H1 (cell line): ENCODE data around the gene CACNG4. TPM values are rescaled to one million over a fixed set of nuclear protein-coding genes. Genes with fewer than 3 reads are reported as not detected.

Source experiments
- CTCF ChIA-PET: fragments of 300-600 bp; sonication (Branson Sonifier 250); formaldehyde crosslinking; loops from one replicate; lab custom pipeline; 2021; ENCODE audit not compliant: partially characterized antibody; lab: Charles Lee
- POLR2A ChIA-PET: fragments of 300-600 bp; sonication (Branson Sonifier 250); formaldehyde crosslinking; loops from one replicate; lab custom pipeline; 2021; ENCODE audit warnings: inconsistent platforms; ENCODE audit not compliant: partially characterized antibody; lab: Charles Lee
- DNase-seq, 2 experiments: peaks; one replicate each; pipeline versions ENCODE4 v3.0.0 to v3.0.0-alpha.2; 2010 to 2022; ENCODE audit warnings: low spot score in 2 of 2, low read depth in 1 of 2, mixed read lengths in 1 of 2
- FAIRE-seq: peaks from 2 replicates; lab custom pipeline; 2011; peaks lifted over from hg19 to GRCh38; lab: Jason Lieb, UNC
- H2AFZ ChIP-seq: 2 replicates; pipeline ENCODE4 v1.8.1; 2012; ENCODE audit warnings: low read length, inconsistent platforms
- H2AK5ac ChIP-seq: 2 replicates; pipeline ENCODE4 v1.6.1; 2013; ENCODE audit warnings: low read depth, low read length
- H2BK120ac ChIP-seq: replicated peaks from 2 replicates; pipeline ENCODE3; 2013; ENCODE audit warnings: low read depth, low read length, inconsistent platforms
- H2BK12ac ChIP-seq: 2 replicates; pipeline ENCODE4 v1.6.1; 2013; ENCODE audit warnings: low read depth, low read length
- H2BK15ac ChIP-seq: 2 replicates; pipeline ENCODE4 v1.6.1; 2013; ENCODE audit warnings: low read length
- H2BK20ac ChIP-seq: 2 replicates; pipeline ENCODE4 v1.6.1; 2013; ENCODE audit warnings: low read length
- H2BK5ac ChIP-seq: 2 replicates; pipeline ENCODE4 v1.6.1; 2013; ENCODE audit warnings: low read depth, low read length
- H3K14ac ChIP-seq: 2 replicates; pipeline ENCODE4 v1.6.1; 2013; ENCODE audit warnings: inconsistent platforms; ENCODE audit not compliant: insufficient read length
- H3K18ac ChIP-seq: 2 replicates; pipeline ENCODE4 v1.6.1; 2013; ENCODE audit warnings: low read length; ENCODE audit errors: extremely low read depth
- H3K23ac ChIP-seq: 2 replicates; pipeline ENCODE4 v1.6.1; 2013; ENCODE audit warnings: inconsistent platforms; ENCODE audit not compliant: insufficient read length
- H3K23me2 ChIP-seq: 2 replicates; pipeline ENCODE4 v1.6.1; 2013; ENCODE audit warnings: low read depth, low read length
- H3K27ac ChIP-seq: 2 replicates; pipeline ENCODE4 v1.6.1; 2011; ENCODE audit warnings: low read depth, low read length, inconsistent platforms
- H3K27me3 ChIP-seq, 4 experiments: replicated peaks in 1 of 4; 1 replicate in 1 of 4; 2 replicates in 3 of 4; pipeline versions ENCODE4 v1.6.1 to v1.8.1; 2011 to 2013; ENCODE audit warnings: low read length in 3 of 4, mild to moderate bottlenecking in 3 of 4, inconsistent platforms in 2 of 4, mixed read lengths in 2 of 4, moderate library complexity in 1 of 4; ENCODE audit not compliant: control insufficient read depth in 3 of 4, insufficient read depth in 3 of 4; ENCODE audit errors: extremely low read depth in 1 of 4
- H3K36me3 ChIP-seq, 4 experiments: 2 replicates each; pipeline versions ENCODE4 v1.6.1 to v1.8.1; 2011 to 2013; ENCODE audit warnings: mild to moderate bottlenecking in 4 of 4, low read length in 3 of 4, moderate library complexity in 2 of 4, control low read depth in 1 of 4, inconsistent platforms in 1 of 4; ENCODE audit not compliant: insufficient read depth in 4 of 4, control insufficient read depth in 2 of 4
- H3K4ac ChIP-seq: replicated peaks from 2 replicates; pipeline ENCODE3; 2013; ENCODE audit warnings: low read length, low read depth, mixed read lengths, inconsistent platforms; ENCODE audit not compliant: insufficient read length
- H3K4me1 ChIP-seq, 4 experiments: replicated peaks in 1 of 4; 1 replicate in 1 of 4; 2 replicates in 3 of 4; pipeline versions ENCODE4 v1.6.1 to v1.8.1; 2011 to 2013; ENCODE audit warnings: low read length in 3 of 4, inconsistent platforms in 2 of 4, mixed read lengths in 1 of 4; ENCODE audit not compliant: insufficient read depth in 4 of 4, control insufficient read depth in 3 of 4
- H3K4me2 ChIP-seq, 2 experiments: 2 replicates each; pipeline versions ENCODE4 v1.6.1 to v1.8.1; 2011 to 2013; ENCODE audit warnings: low read depth in 2 of 2, low read length in 2 of 2, control low read depth in 1 of 2, inconsistent platforms in 1 of 2, mild to moderate bottlenecking in 1 of 2; ENCODE audit not compliant: insufficient read depth in 1 of 2
- H3K4me3 ChIP-seq, 4 experiments: fragments of 200-600, 300-600 bp in 1 of 4; sonication (generic), shearing (Covaris generic), sonication (Bioruptor Twin) in 1 of 4; 2 replicates each; pipeline versions ENCODE4 v1.5.1 to v1.8.1; 2011 to 2016; ENCODE audit warnings: low read length in 4 of 4, low read depth in 3 of 4, control low read depth in 2 of 4, inconsistent platforms in 2 of 4, mild to moderate bottlenecking in 2 of 4, mixed read lengths in 1 of 4, moderate library complexity in 1 of 4; ENCODE audit not compliant: insufficient read depth in 2 of 4; ENCODE audit errors: extremely low read depth in 1 of 4
- H3K56ac ChIP-seq: replicated peaks from 2 replicates; pipeline ENCODE3; 2013; ENCODE audit warnings: low read depth, mild to moderate bottlenecking, mixed read lengths, low read length, inconsistent platforms; ENCODE audit not compliant: insufficient read length
- H3K79me1 ChIP-seq: 2 replicates; pipeline ENCODE4 v1.6.1; 2013; ENCODE audit warnings: low read depth, low read length, control low read depth
- H3K79me2 ChIP-seq, 2 experiments: 2 replicates each; pipeline versions ENCODE4 v1.6.1 to v1.8.1; 2012 to 2013; ENCODE audit warnings: low read length in 2 of 2, mild to moderate bottlenecking in 2 of 2, inconsistent platforms in 1 of 2; ENCODE audit not compliant: insufficient read depth in 2 of 2, control insufficient read depth in 1 of 2
- H3K9ac ChIP-seq, 4 experiments: replicated peaks in 1 of 4; 1 replicate in 1 of 4; 2 replicates in 3 of 4; pipeline versions ENCODE4 v1.6.1 to v1.8.1; 2011 to 2013; ENCODE audit warnings: low read depth in 3 of 4, low read length in 3 of 4, control low read depth in 2 of 4, mild to moderate bottlenecking in 2 of 4, moderate library complexity in 2 of 4, inconsistent platforms in 1 of 4; ENCODE audit errors: extremely low read depth in 1 of 4
- H3K9me3 ChIP-seq, 2 experiments: 2 replicates each; pipeline versions ENCODE4 v1.6.1 to v1.8.1; 2012 to 2013; ENCODE audit warnings: mild to moderate bottlenecking in 2 of 2, moderate library complexity in 2 of 2, control low read depth in 1 of 2, inconsistent platforms in 1 of 2, low read depth in 1 of 2, low read length in 1 of 2, mixed read lengths in 1 of 2; ENCODE audit not compliant: insufficient read depth in 2 of 2
- H4K20me1 ChIP-seq, 2 experiments: replicated peaks in 1 of 2; 2 replicates each; pipeline versions ENCODE3 to v1.8.1; 2011 to 2013; ENCODE audit warnings: inconsistent platforms in 2 of 2, low read length in 2 of 2, mild to moderate bottlenecking in 1 of 2; ENCODE audit not compliant: insufficient read depth in 2 of 2, control insufficient read depth in 1 of 2
- H4K5ac ChIP-seq: 2 replicates; pipeline ENCODE4 v1.6.1; 2013; ENCODE audit warnings: low read length, low read depth, mixed read lengths, inconsistent platforms; ENCODE audit not compliant: insufficient read length
- H4K8ac ChIP-seq: 2 replicates; pipeline ENCODE4 v1.8.0; 2013; ENCODE audit warnings: mild to moderate bottlenecking, moderate library complexity, low read length, inconsistent platforms; ENCODE audit not compliant: insufficient read depth; ENCODE audit errors: extremely low read depth
- H4K91ac ChIP-seq: replicated peaks from 2 replicates; pipeline ENCODE3; 2013; ENCODE audit warnings: low read length, mixed read lengths, inconsistent platforms; ENCODE audit not compliant: insufficient read length
- NANOG ChIP-seq: IDR thresholded peaks from 2 replicates; pipeline ENCODE4 v1.6.1; 2011; ENCODE audit warnings: low read length, low read depth, mild to moderate bottlenecking, inconsistent platforms; ENCODE audit not compliant: insufficient read depth, poor library complexity, severe bottlenecking
- POU5F1 ChIP-seq: IDR thresholded peaks from 2 replicates; pipeline ENCODE4 v1.6.1; 2011; ENCODE audit warnings: low read depth, mild to moderate bottlenecking, low read length, moderate library complexity
- SAP30 ChIP-seq: fragments of 300-600 bp; sonication (generic); IDR thresholded peaks from 2 replicates; pipeline ENCODE4 v1.7.1; 2012; ENCODE audit warnings: low read length, moderate library complexity, mild to moderate bottlenecking, inconsistent platforms; ENCODE audit not compliant: insufficient read depth, insufficient replicate concordance
- WGBS, 2 experiments: shearing (Covaris generic) in 1 of 2; methylation state at CpG; one replicate each; pipeline versions ENCODE4 v1.1.6 to v1.1.7; 2013 to 2015; ENCODE audit warnings: low lambda C conversion rate in 2 of 2, mixed read lengths in 2 of 2, inconsistent platforms in 1 of 2, low coverage in 1 of 2, missing lambda C conversion rate in 1 of 2; ENCODE audit not compliant: insufficient replicate concordance in 2 of 2, insufficient coverage in 1 of 2, insufficient read length in 1 of 2; ENCODE audit errors: extremely low coverage in 1 of 2, missing lambda C conversion rate in 1 of 2; 5-methylcytosine and 5-hydroxymethylcytosine counted together
- polyA plus RNA-seq, 7 experiments: library from polyadenylated mRNA; depleted of rRNA in 3 of 7; stranded (reverse) in 5 of 7; unstranded in 2 of 7; fragments of >200 nt in 5 of 7; fragments of 200-250 nt in 2 of 7; gene quantifications; 1 replicate in 5 of 7; 2 replicates in 1 of 7; 4 replicates in 1 of 7; pipeline versions ENCODE4 v1.2.1 to v1.2.3, GENCODE V29; 2011 to 2013; ENCODE audit warnings: missing spikeins in 2 of 7, mixed read lengths in 2 of 7
- total RNA-seq: library from RNA; stranded (reverse); fragmentation: NEBNext Ultra II Directional; extraction: Animal tissue kit (Norgen Biotek cat#: 25700); gene quantifications from 2 replicates; pipeline ENCODE4 v1.2.1, GENCODE V29; 2021
- TF ChIP-seq, protein P1 (sequence below): IDR thresholded peaks from 2 replicates; pipeline ENCODE4 v1.6.1; 2011; ENCODE audit warnings: low read length, improper control_type of control experiment

Gene CACNG4
- total and polyA plus RNA-seq, 2 of the 8 experiments (the other 6 are each of a cell fraction or from before 2014, with no cell fraction given), result 3.6 to 5.6 TPM

DNA sequence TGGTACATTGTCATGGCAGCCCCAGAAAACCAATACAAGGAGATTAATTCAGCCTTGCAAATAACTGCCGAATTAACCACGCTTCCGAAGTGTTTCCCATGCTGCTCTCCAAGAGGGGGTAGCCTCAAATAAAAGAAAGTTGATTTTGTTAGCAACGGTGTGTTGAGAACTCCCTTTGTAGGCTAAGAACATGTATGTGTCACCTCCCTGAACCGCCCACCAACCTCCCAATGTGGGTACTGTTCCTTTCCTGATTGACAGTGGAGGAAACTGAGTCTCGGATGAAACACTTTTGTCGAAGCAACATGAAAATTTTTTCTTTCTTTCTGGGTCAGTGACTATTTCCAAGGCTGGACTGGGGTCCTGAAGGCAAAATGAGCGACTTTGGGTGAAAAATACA lies 25.1 kb downstream of the CACNG4 start:
- Histone ChIP-seq H4K20me1 (no peaks in the 10 kb centered on the region), H3K23me2 (no peaks in the 10 kb centered on the region), H2BK12ac (no peak overlapping the region), H3K14ac (no peak overlapping the region), H3K4me2 (no peak overlapping the region), H2BK15ac (no peak overlapping the region), H2AK5ac (no peak overlapping the region), H3K4ac (no peak overlapping the region), H4K91ac (no peak overlapping the region), H3K9ac (no peak overlapping the region), H3K56ac (no peak overlapping the region), H3K9me3 (no peaks in the 10 kb centered on the region), H3K4me1 (peaks cover 0 to 2% (median 0%) of the 10 kb centered on the region in 4 experiments; a peak in 1 of 7 replicates), H3K79me1 (no peaks in the 10 kb centered on the region), H3K79me2 (no peaks in the 10 kb centered on the region), H3K4me3 (no peak overlapping the region)
- FAIRE-seq (no peak), DNase-seq (no peak)
- TF ChIP-seq POU5F1, result no peak
- no peak for TF ChIP-seq NANOG
- TF ChIP-seq, protein P1, sequence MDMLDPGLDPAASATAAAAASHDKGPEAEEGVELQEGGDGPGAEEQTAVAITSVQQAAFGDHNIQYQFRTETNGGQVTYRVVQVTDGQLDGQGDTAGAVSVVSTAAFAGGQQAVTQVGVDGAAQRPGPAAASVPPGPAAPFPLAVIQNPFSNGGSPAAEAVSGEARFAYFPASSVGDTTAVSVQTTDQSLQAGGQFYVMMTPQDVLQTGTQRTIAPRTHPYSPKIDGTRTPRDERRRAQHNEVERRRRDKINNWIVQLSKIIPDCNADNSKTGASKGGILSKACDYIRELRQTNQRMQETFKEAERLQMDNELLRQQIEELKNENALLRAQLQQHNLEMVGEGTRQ, result no peak
- TF ChIP-seq SAP30, result no peak
- TF ChIP-seq, all 59 proteins: peak for 0
- Histone ChIP-seq H3K18ac (no peak overlapping the region), H2BK120ac (no peak overlapping the region), H3K23ac (no peak overlapping the region), H3K36me3 (no peaks in the 10 kb centered on the region), H4K5ac (no peak overlapping the region), H2BK20ac (no peak overlapping the region), H3K27ac (no peak overlapping the region), H2AFZ (no peak overlapping the region), H3K27me3 (no peaks in the 10 kb centered on the region), H2BK5ac (no peak overlapping the region), H4K8ac (no peak overlapping the region)
- WGBS, 2 experiments, result 93% methylated on average over 8 of the region's 8 CpGs; no CpG with 5 or more reads in 1 of the 2 experiments
- ChIA-PET POLR2A (no interaction called here), CTCF (interaction anchor here (0.7 to 2.7 kb wide), 4 partner anchors 27 to 273 kb away, joined by 3 to 17 read pairs (median 3); no protein-coding TSS in a partner anchor)
